K562 (cell line): ENCODE measurements around the gene ZNF92. TPM values are rescaled to one million over a fixed set of nuclear protein-coding genes. Genes with fewer than 3 reads are reported as not detected.

Source experiments
- ATAC-seq: fragments of 200-7000 bp; cut with Tn5 transposase; 3 replicates; pipeline ENCODE4 v1.9.1; 2020; ENCODE audit warnings: moderate library complexity
- BruUV-seq: library from RNA; stranded (reverse); fragments of 400-500 nt; replicated peaks from 2 replicates; lab custom pipeline; 2021; lab: Mats Ljungman, UMichigan
- CTCF ChIA-PET: fragments of 300-600 bp; formaldehyde crosslinking; extraction: SDS; loops from one replicate; lab custom pipeline; 2021; ENCODE audit warnings: low intra/inter-chr PET ratio; lab: Yijun Ruan, JAX
- POLR2A ChIA-PET: fragments of 300-600, 350-650 bp; sonication (Branson Sonifier 250); formaldehyde crosslinking; extraction: SDS; loops from one replicate; lab custom pipeline; 2021; ENCODE audit warnings: antibody characterized with exemption, inconsistent platforms; lab: Yijun Ruan, JAX
- DNase-seq, 4 experiments: peaks; one replicate each; pipeline versions ENCODE4 v3.0.0 to v3.0.0-alpha.2; 2011 to 2018; ENCODE audit warnings: low spot score in 3 of 4, mixed read lengths in 3 of 4; ENCODE audit errors: extremely low read depth in 1 of 4
- FAIRE-seq: peaks from 2 replicates; lab custom pipeline; 2011; peaks lifted over from hg19 to GRCh38; lab: Jason Lieb, UNC
- H2AFZ ChIP-seq: 2 replicates; pipeline ENCODE4 v1.6.0; 2011; ENCODE audit warnings: low read depth, low read length, control low read depth, inconsistent platforms
- H3K27ac ChIP-seq: fragments of 200-600 bp; 3 replicates; pipeline ENCODE4 v1.8.0; 2011; ENCODE audit warnings: low read depth, mild to moderate bottlenecking, control low read depth, inconsistent platforms, low read length, moderate library complexity, mixed read lengths; ENCODE audit errors: extremely low read depth
- H3K27me3 ChIP-seq, 2 experiments: fragments of 300-600 bp in 1 of 2; 2 replicates in 1 of 2; 3 replicates in 1 of 2; pipeline versions ENCODE4 v1.6.0 to v1.8.0; 2011; ENCODE audit warnings: inconsistent platforms in 2 of 2, low read length in 2 of 2, mild to moderate bottlenecking in 1 of 2, mixed read lengths in 1 of 2, moderate library complexity in 1 of 2; ENCODE audit not compliant: control insufficient read depth in 2 of 2, insufficient read depth in 2 of 2
- H3K36me3 ChIP-seq: fragments of 300-600 bp; 3 replicates; pipeline ENCODE4 v1.8.0; 2011; ENCODE audit warnings: mild to moderate bottlenecking, low read length, inconsistent platforms; ENCODE audit not compliant: control insufficient read depth, insufficient read depth
- H3K4me1 ChIP-seq, 2 experiments: fragments of 200-600 bp in 1 of 2; replicated peaks in 1 of 2; 2 replicates in 1 of 2; 3 replicates in 1 of 2; pipeline versions ENCODE4 v1.5.1 to v1.8.0; 2011; ENCODE audit warnings: inconsistent platforms in 2 of 2, low read length in 2 of 2, mild to moderate bottlenecking in 1 of 2, mixed read lengths in 1 of 2, moderate library complexity in 1 of 2; ENCODE audit not compliant: control insufficient read depth in 2 of 2, insufficient read depth in 2 of 2
- H3K4me2 ChIP-seq: 2 replicates; pipeline ENCODE4 v1.6.1; 2011; ENCODE audit warnings: low read length, control low read depth, inconsistent platforms, mixed read lengths; ENCODE audit not compliant: insufficient read depth
- H3K4me3 ChIP-seq: fragments of 200-600 bp; sonication (generic), shearing (Covaris generic); 2 replicates; pipeline ENCODE4 v1.5.1; 2016; ENCODE audit warnings: control low read depth, inconsistent platforms
- H3K79me2 ChIP-seq: fragments of 200-600 bp; 3 replicates; pipeline ENCODE4 v1.8.0; 2011; ENCODE audit warnings: low read length, inconsistent platforms; ENCODE audit not compliant: control insufficient read depth, insufficient read depth
- H3K9ac ChIP-seq, 2 experiments: 2 replicates each; pipeline versions ENCODE4 v1.6.0 to v1.6.1; 2011; ENCODE audit warnings: low read depth in 2 of 2, low read length in 2 of 2, control low read depth in 1 of 2, inconsistent platforms in 1 of 2, mild to moderate bottlenecking in 1 of 2, mixed read lengths in 1 of 2; ENCODE audit not compliant: insufficient read depth in 1 of 2
- H3K9me1 ChIP-seq: one replicate; pipeline ENCODE4 v1.6.0; 2011; ENCODE audit warnings: inconsistent platforms, mild to moderate bottlenecking, low read length, moderate library complexity; ENCODE audit not compliant: control insufficient read depth, insufficient read depth
- H3K9me3 ChIP-seq: replicated peaks from 2 replicates; pipeline ENCODE4 v1.5.1; 2011; ENCODE audit warnings: low read depth, low read length, inconsistent platforms; ENCODE audit not compliant: control insufficient read depth, insufficient read depth
- H4K20me1 ChIP-seq: replicated peaks from 2 replicates; pipeline ENCODE4 v1.6.1; 2011; ENCODE audit warnings: low read length, inconsistent platforms, mixed read lengths; ENCODE audit not compliant: control insufficient read depth, insufficient read depth
- LEF1 ChIP-seq: fragments of 450-650 bp; IDR thresholded peaks from 2 replicates; pipeline ENCODE4 v1.6.1; 2016; ENCODE audit warnings: mild to moderate bottlenecking
- POLR2H ChIP-seq: IDR thresholded peaks from 2 replicates; pipeline ENCODE4 v1.6.1; 2016; ENCODE audit warnings: missing genetic modification characterization, low read depth, mild to moderate bottlenecking, control low read depth, missing compliant biosample characterization, moderate library complexity
- RB1 ChIP-seq: fragments of 450-650 bp; IDR thresholded peaks from 2 replicates; pipeline ENCODE4 v1.6.1; 2017; ENCODE audit warnings: low read depth, mild to moderate bottlenecking
- ZKSCAN8 ChIP-seq: fragments of 200-800 bp; sonication (Bioruptor generic); IDR thresholded peaks from 2 replicates; pipeline ENCODE4 v1.6.1; 2016; ENCODE audit warnings: missing genetic modification characterization, missing compliant biosample characterization
- ZNF165 ChIP-seq: fragments of 250-450 bp; sonication (Bioruptor Pico); IDR thresholded peaks from 2 replicates; pipeline ENCODE4 v1.4.0; 2020; ENCODE audit warnings: borderline replicate concordance
- WGBS: fragments of 100-300 bp; shearing (Covaris generic); methylation state at CpG from one replicate; pipeline ENCODE4 v1.1.6; 2016; ENCODE audit warnings: low coverage, mixed read lengths; ENCODE audit not compliant: insufficient coverage; ENCODE audit errors: missing lambda C conversion rate; 5-methylcytosine and 5-hydroxymethylcytosine counted together
- in situ Hi-C: fragments of 300-500 bp; cut with MboI; formaldehyde crosslinking; loops from 4 replicates; pipeline ENCODE4 v1.15.0; 2018; ENCODE audit warnings: inconsistent platforms, mixed read lengths
- intact Hi-C: fragments of 100-400 bp; cut with micrococcal nuclease; formaldehyde crosslinking; loops from 2 replicates; pipeline ENCODE4 v1.14.2; 2022
- polyA plus RNA-seq, 8 experiments: library from polyadenylated mRNA; depleted of rRNA in 4 of 8; stranded (reverse) in 5 of 8; unstranded in 3 of 8; fragments of >200 nt; fragmentation: Nextera tagmentation in 2 of 8; fragmentation: Illumina TruSeq in 1 of 8; extraction: Ambion mirVana in 2 of 8; extraction: Trizol in 1 of 8; gene quantifications; 2 replicates each; pipeline versions ENCODE4 v1.2.1 to v1.2.3, GENCODE V29; 2011 to 2014; ENCODE audit warnings: inconsistent platforms in 1 of 8, missing spikeins in 1 of 8
- total RNA-seq, 7 experiments: library from RNA; depleted of rRNA in 6 of 7; stranded (reverse); fragments of >200 nt in 6 of 7; fragmentation: Illumina TruSeq in 2 of 7; extraction: Trizol in 2 of 7; gene quantifications; 2 replicates each; pipeline versions ENCODE4 v1.2.1 to v1.2.3, GENCODE V29; 2011 to 2021; ENCODE audit warnings: low replicate concordance in 1 of 7
- TF ChIP-seq, protein P1 (sequence below), 3 experiments: fragments of 200-800 bp in 1 of 3; sonication (Bioruptor generic) in 1 of 3; sonication (generic) in 1 of 3; formaldehyde crosslinking in 1 of 3; IDR thresholded peaks; 2 replicates each; pipeline versions ENCODE4 v1.6.1 to v1.8.0; 2016 to 2022; ENCODE audit warnings: mild to moderate bottlenecking in 2 of 3, missing compliant biosample characterization in 2 of 3, missing genetic modification characterization in 2 of 3, missing genetic modification reagents in 1 of 3
- TF ChIP-seq, protein P2 (sequence below): sonication (generic); formaldehyde crosslinking; IDR thresholded peaks from 2 replicates; pipeline ENCODE4 v1.8.0; 2023; ENCODE audit warnings: mild to moderate bottlenecking, missing genetic modification reagents
- TF ChIP-seq, protein P3 (sequence below): fragments of 450-650 bp; IDR thresholded peaks from 2 replicates; pipeline ENCODE4 v1.6.1; 2017; ENCODE audit warnings: mild to moderate bottlenecking, moderate library complexity

ZNF92 gene
- total and polyA plus RNA-seq, 9 of the 15 experiments (the other 6 are each of a cell fraction or from before 2014, with no cell fraction given) = 8.9 to 29.4 (median 12.5) TPM

DNA sequence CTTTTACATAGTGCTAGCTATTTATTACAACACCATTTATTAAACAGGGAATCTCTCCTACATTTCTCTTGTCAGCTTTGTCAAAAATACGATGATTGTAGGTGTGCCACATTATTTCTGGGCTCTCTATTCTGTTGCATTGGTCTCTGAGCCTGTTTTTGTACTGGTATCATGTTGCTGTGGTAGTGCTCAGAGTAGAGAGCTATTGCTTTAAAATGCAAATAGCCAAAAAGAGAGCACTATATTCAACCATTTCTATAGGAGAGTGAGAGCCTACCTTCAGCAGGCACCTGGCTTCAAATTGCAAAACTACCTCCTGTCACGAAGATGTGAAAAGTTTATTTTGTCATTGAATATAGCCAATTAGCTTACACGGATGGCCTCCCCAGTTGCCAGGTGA lies 8.1 kb downstream of the ZNF92 start:
- H3K9me3 ChIP-seq = no peaks in the 10 kb centered on the region
- BruUV-seq = no TSS peak
- POLR2A ChIA-PET = interaction anchor here (2.7 kb wide), 1 partner anchor 8 kb away, joined by 28 read pairs; the partner anchor contains the start of gene ZNF92
- no peaks in the 10 kb centered on the region for H3K9me1 ChIP-seq
- peaks cover 95% of the 10 kb centered on the region for H3K79me2 ChIP-seq
- H3K4me2 ChIP-seq = no peak overlapping the region
- no peaks in the 10 kb centered on the region for H3K27me3 ChIP-seq
- no peak overlapping the region for H3K9ac ChIP-seq
- no peak for ATAC-seq
- H2AFZ ChIP-seq = no peak overlapping the region
- CTCF ChIA-PET = no interaction called here
- 88% methylated on average over 3 of the region's 3 CpGs for WGBS
- intact Hi-C loops (no loop called here), in situ Hi-C loops (no loop called here)
- FAIRE-seq = peak; percentile 42
- no peak for DNase-seq
- peaks cover 25% of the 10 kb centered on the region; the same call in 2 of the 3 replicates for H3K36me3 ChIP-seq
- H4K20me1 ChIP-seq = peaks cover 7% of the 10 kb centered on the region; the same call in 1 of the 2 replicates
- H3K4me3 ChIP-seq = no peak overlapping the region
- no peak overlapping the region for H3K27ac ChIP-seq
- H3K4me1 ChIP-seq = peaks cover 0 to 3% of the 10 kb centered on the region in 2 experiments; a peak in 1 of 5 replicates
- no peak for TF ChIP-seq ZKSCAN8 (CRISPR knock-in tag)
- TF ChIP-seq, protein P1, sequence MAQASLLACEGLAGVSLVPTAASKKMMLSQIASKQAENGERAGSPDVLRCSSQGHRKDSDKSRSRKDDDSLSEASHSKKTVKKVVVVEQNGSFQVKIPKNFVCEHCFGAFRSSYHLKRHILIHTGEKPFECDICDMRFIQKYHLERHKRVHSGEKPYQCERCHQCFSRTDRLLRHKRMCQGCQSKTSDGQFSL (CRISPR knock-in tag; IDR thresholded peaks at IDR 0.05) = no peak
- TF ChIP-seq, protein P1 (tag; IDR thresholded peaks at IDR 0.05) = no peak
- TF ChIP-seq, protein P2, sequence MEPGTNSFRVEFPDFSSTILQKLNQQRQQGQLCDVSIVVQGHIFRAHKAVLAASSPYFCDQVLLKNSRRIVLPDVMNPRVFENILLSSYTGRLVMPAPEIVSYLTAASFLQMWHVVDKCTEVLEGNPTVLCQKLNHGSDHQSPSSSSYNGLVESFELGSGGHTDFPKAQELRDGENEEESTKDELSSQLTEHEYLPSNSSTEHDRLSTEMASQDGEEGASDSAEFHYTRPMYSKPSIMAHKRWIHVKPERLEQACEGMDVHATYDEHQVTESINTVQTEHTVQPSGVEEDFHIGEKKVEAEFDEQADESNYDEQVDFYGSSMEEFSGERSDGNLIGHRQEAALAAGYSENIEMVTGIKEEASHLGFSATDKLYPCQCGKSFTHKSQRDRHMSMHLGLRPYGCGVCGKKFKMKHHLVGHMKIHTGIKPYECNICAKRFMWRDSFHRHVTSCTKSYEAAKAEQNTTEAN (CRISPR knock-in tag) = no peak
- TF ChIP-seq POLR2H = no peak
- TF ChIP-seq LEF1 = no peak
- TF ChIP-seq, protein P3, sequence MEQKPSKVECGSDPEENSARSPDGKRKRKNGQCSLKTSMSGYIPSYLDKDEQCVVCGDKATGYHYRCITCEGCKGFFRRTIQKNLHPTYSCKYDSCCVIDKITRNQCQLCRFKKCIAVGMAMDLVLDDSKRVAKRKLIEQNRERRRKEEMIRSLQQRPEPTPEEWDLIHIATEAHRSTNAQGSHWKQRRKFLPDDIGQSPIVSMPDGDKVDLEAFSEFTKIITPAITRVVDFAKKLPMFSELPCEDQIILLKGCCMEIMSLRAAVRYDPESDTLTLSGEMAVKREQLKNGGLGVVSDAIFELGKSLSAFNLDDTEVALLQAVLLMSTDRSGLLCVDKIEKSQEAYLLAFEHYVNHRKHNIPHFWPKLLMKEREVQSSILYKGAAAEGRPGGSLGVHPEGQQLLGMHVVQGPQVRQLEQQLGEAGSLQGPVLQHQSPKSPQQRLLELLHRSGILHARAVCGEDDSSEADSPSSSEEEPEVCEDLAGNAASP = no peak
- TF ChIP-seq RB1 = no peak
- TF ChIP-seq ZNF165 (CRISPR knock-in tag) = no peak
